ENCODE data around the gene CTBP1. TPM values are rescaled to one million over a fixed set of nuclear protein-coding genes. Genes with fewer than 3 reads are reported as not detected.

The CTBP1 gene
- polyA plus RNA-seq, 1 donor (not counting 4 experiments of a cell fraction or from before 2014, with no cell fraction given), result 46.9 TPM

DNA sequence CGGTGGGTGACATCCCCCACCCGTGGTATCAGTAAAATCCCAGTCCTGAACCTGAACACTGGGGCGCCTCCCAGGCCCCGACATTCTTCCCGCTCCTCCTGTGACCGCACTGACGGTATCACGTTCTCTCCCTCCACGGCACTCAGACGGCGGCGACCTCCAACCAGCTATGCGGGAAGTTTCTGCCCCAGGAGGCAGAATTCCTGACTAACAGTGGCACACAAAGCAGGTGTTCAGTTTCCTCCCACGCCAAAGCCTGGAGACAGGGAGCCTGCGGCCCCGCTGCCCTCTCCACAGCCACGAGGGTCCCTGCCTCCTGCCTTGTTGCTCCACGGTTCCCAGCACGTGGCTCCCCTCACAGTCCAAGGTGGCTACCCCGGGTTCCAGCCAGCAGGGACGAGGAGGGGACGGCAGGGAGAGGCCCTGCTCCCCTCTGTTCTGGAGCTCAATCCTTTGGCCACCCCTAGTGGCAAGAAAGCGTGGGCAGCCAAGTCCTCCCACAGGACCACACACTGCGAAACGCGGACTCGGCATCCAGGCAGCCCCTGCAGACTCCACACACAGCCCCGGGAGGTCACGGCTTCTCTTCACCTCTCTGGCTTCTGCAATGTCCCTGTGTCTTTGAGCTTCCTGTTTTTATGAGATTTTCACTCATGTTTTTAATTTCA is 15.2 kb downstream of the CTBP1 start:
- TF ChIP-seq, protein P1, sequence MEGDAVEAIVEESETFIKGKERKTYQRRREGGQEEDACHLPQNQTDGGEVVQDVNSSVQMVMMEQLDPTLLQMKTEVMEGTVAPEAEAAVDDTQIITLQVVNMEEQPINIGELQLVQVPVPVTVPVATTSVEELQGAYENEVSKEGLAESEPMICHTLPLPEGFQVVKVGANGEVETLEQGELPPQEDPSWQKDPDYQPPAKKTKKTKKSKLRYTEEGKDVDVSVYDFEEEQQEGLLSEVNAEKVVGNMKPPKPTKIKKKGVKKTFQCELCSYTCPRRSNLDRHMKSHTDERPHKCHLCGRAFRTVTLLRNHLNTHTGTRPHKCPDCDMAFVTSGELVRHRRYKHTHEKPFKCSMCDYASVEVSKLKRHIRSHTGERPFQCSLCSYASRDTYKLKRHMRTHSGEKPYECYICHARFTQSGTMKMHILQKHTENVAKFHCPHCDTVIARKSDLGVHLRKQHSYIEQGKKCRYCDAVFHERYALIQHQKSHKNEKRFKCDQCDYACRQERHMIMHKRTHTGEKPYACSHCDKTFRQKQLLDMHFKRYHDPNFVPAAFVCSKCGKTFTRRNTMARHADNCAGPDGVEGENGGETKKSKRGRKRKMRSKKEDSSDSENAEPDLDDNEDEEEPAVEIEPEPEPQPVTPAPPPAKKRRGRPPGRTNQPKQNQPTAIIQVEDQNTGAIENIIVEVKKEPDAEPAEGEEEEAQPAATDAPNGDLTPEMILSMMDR (optimal IDR thresholded peaks at IDR 0.05 in 1 of 3, IDR thresholded peaks at IDR 0.05 in 1 of 3, conservative IDR thresholded peaks at IDR 0.05 in 1 of 3; ENCODE audit: extremely low read depth in 1 of 3, insufficient read depth in 2 of 3, low read length in 3 of 3), result peak in 2 of 3 experiments; percentile 15 to 36
- TF ChIP-seq EZH2 (IDR thresholded peaks at IDR 0.05; ENCODE audit: low read length), result no peak
- no peak overlapping the region for H2AFZ ChIP-seq (ENCODE audit: control insufficient read depth, low read length)
- peaks cover 3% of the 10 kb centered on the region for H3K9me1 ChIP-seq (ENCODE audit: control insufficient read depth, extremely low read depth, insufficient read depth, low read length)
- dilution Hi-C loops (cut with MboI; ENCODE audit: extremely low pct_ligation_motif_present, low sequenced_read_pairs), result no loop called here
- no peak overlapping the region for H3K9ac ChIP-seq (ENCODE audit: control insufficient read depth, extremely low read depth, insufficient read depth, low read length)
- peaks cover 28% of the 10 kb centered on the region for H4K20me1 ChIP-seq (ENCODE audit: control insufficient read depth, extremely low read depth, insufficient read depth, low read length)
- no peak for FAIRE-seq
- no peak for DNase-seq (ENCODE audit: low read depth, low spot score)
- H3K27me3 ChIP-seq (ENCODE audit: control insufficient read depth, extremely low read depth, insufficient read depth, low read length), result no peaks in the 10 kb centered on the region
- peaks cover 34% of the 10 kb centered on the region for H3K79me2 ChIP-seq (ENCODE audit: control insufficient read depth, insufficient read depth, low read length)
- no peaks in the 10 kb centered on the region for H3K9me3 ChIP-seq (ENCODE audit: control insufficient read depth, low read depth, low read length)
- no peak overlapping the region for H3K4me2 ChIP-seq (ENCODE audit: control insufficient read depth, extremely low read depth, insufficient read depth, low read depth, low read length)
- peaks cover 29% of the 10 kb centered on the region for H3K4me1 ChIP-seq (ENCODE audit: control insufficient read depth, extremely low read depth, insufficient read depth, low read length)
- no peak overlapping the region for H3K4me3 ChIP-seq (ENCODE audit: control insufficient read depth in 2 of 3, extremely low read depth in 1 of 3, insufficient read depth in 2 of 3, low read depth in 1 of 3, low read length in 3 of 3)
- H3K36me3 ChIP-seq (ENCODE audit: control insufficient read depth in 2 of 2, extremely low read depth in 1 of 2, insufficient read depth in 2 of 2, low read length in 2 of 2), result peaks cover 26 to 43% of the 10 kb centered on the region in 2 experiments
- H3K27ac ChIP-seq (ENCODE audit: control insufficient read depth, insufficient read depth, low read length), result no peak overlapping the region

DNA sequence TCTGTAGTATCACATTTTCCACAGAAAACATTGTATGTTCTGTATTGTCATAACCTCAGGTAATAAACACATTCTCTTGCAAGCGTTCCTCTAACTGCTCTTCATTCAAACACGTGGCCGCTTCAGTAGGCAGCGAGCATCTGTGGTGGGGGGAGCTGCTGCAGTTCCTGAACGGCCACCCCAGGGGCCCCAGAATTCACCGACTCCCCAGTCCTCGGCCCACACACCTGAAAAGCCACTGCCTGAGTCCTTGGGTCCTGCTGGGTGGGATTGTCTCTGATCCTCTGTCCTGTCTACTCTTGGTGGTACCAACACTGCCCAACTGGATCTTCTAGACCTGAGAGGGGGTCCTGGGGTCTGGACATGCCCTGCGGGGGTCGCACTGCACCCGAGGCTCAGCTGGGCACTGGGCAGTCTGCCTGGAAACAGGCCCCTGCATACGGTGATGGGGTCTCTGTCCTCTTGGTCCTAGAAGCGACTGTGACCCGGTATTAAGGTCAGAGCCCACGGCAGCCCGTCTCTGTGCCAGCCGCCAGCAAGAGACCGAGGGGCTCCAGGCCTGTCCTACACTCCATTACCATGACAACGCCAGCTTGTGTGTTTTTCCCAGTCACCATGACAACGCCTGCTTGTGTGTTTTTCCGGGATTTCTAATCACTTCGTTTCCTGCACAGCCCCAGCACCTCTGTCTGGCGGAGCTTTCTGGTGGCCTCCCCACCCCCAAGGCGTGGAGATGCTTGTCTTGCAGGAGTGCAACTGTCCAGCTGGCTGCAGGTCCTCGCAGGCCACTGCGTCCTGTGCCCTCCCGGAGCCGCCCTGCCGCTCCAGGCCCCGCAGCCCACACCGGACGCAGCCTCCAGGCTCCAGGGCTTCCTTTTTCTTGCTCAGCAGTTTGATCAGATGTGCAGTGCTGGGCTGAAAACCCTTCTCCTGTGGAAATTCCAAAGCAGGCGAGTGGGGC is 16.0 kb downstream of the CTBP1 start:
- peaks cover 29% of the 10 kb centered on the region for H3K4me1 ChIP-seq (ENCODE audit: control insufficient read depth, extremely low read depth, insufficient read depth, low read length)
- peaks cover 27% of the 10 kb centered on the region for H3K79me2 ChIP-seq (ENCODE audit: control insufficient read depth, insufficient read depth, low read length)
- H4K20me1 ChIP-seq (ENCODE audit: control insufficient read depth, extremely low read depth, insufficient read depth, low read length), result peaks cover 27% of the 10 kb centered on the region
- TF ChIP-seq, protein P1 (optimal IDR thresholded peaks at IDR 0.05 in 1 of 3, IDR thresholded peaks at IDR 0.05 in 1 of 3, conservative IDR thresholded peaks at IDR 0.05 in 1 of 3; ENCODE audit: extremely low read depth in 1 of 3, insufficient read depth in 2 of 3, low read length in 3 of 3), result no peak
- TF ChIP-seq EZH2 (IDR thresholded peaks at IDR 0.05; ENCODE audit: low read length), result no peak
- no peak overlapping the region for H3K4me2 ChIP-seq (ENCODE audit: control insufficient read depth, extremely low read depth, insufficient read depth, low read depth, low read length)
- H3K36me3 ChIP-seq (ENCODE audit: control insufficient read depth in 2 of 2, extremely low read depth in 1 of 2, insufficient read depth in 2 of 2, low read length in 2 of 2), result peaks cover 29 to 46% of the 10 kb centered on the region in 2 experiments
- no peaks in the 10 kb centered on the region for H3K9me3 ChIP-seq (ENCODE audit: control insufficient read depth, low read depth, low read length)
- H2AFZ ChIP-seq (ENCODE audit: control insufficient read depth, low read length), result no peak overlapping the region
- H3K9ac ChIP-seq (ENCODE audit: control insufficient read depth, extremely low read depth, insufficient read depth, low read length), result no peak overlapping the region
- dilution Hi-C loops (cut with MboI; ENCODE audit: extremely low pct_ligation_motif_present, low sequenced_read_pairs), result no loop called here
- no peaks in the 10 kb centered on the region for H3K27me3 ChIP-seq (ENCODE audit: control insufficient read depth, extremely low read depth, insufficient read depth, low read length)
- DNase-seq (ENCODE audit: low read depth, low spot score) (no peak), FAIRE-seq (no peak)
- peaks cover 3% of the 10 kb centered on the region for H3K9me1 ChIP-seq (ENCODE audit: control insufficient read depth, extremely low read depth, insufficient read depth, low read length)
- no peak overlapping the region for H3K27ac ChIP-seq (ENCODE audit: control insufficient read depth, insufficient read depth, low read length)
- H3K4me3 ChIP-seq (ENCODE audit: control insufficient read depth in 2 of 3, extremely low read depth in 1 of 3, insufficient read depth in 2 of 3, low read depth in 1 of 3, low read length in 3 of 3), result no peak overlapping the region

Data from keratinocyte (primary cell).